ENCODE data around the gene SIX5.
"Not testable (repeated sequence)": the region's sequence is repeated elsewhere in the genome, so short reads cannot be mapped to it uniquely, and the experiment has no call there.

Gene SIX5

DNA sequence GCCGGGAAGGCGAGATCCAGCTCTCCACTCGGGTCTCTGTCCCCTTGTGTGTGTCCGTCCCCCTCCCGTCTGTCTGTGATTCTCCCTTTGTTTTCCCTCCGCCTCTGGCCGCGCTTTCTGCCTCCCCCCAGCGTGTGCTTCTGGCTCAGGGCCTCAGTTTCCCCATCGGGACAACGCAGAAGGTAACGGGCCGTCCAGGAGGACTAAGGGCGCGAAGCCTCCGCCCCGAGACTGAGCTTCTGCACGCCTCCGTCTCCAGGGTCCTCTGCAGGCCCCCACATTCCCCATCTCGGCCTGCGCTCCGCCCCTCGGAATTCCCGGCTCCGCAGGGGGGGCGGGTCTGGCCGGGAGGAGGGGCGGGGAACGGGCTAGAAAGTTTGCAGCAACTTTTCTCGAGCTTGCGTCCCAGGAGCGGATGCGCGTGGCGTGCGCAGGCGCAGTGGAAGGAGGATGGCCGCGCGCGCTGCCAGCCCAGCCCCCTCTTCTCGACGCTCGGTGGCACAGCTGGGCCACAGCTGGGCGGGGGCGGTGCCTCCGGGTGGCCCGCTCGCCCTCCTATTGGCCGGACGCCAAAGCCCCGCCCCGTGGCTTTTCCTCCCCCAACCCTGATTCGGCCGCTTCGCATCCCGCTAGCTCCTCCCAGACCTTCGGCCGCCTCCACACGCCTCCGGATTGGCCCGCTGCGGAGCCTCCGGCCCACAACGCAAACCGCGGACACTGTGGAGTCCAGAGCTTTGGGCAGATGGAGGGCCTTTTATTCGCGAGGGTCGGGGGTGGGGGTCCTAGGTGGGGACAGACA, at the start of gene SIX5:
Gene SIX5, minus strand, starts transcription at position 269 of the 799 bp plus-strand sequence. CDS start 408 bp downstream, outside the sequence.
- peak; percentile 98 for DNase-seq (ENCODE audit: low read depth)

- no peak for DNase-seq (ENCODE audit: low read depth)
Measured at GRCh38 chr19:45817725-45818301, 48.8 kb upstream of the SIX5 start.

- peak; percentile 92 for DNase-seq (ENCODE audit: low read depth)
Measured at GRCh38 chr19:45817010-45817724, 48.1 kb upstream of the SIX5 start.

GRCh38 chr19:45816236-45817009, 47.4 kb upstream of the SIX5 start:
- DNase-seq (ENCODE audit: low read depth) = no peak

GRCh38 chr19:45815481-45816216, 46.6 kb upstream of the SIX5 start:
- no peak for DNase-seq (ENCODE audit: low read depth)

DNA sequence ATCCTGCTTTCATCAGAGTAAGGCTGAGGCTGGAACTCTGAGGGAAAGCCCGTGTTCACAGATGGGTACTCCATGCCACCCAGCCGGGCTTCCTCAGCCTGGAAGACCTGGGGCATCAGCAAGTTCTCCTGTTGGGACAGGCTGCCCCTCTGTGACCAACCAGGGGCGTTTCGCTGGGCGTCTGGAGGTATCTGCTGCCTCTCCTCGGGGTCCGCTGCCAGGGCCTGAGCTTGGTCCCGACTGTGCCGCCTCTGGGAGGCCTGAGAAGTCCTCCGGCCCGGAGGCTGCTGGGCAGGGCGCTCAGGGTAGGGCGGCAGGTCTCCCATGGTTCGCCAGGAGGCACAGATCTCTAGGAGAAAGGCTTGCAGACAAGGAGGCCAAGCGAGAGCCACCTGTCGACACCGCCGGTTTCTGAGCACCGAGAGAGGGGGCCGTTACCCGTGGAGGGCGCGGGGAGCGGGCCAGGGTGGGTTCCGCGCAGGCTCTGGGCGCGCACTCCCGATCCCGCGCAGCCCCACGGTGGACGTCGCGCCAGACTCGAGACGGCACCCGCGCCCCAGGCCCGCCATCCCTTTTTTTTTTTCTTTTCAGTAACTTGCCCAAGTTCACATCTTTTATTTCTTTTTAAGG, 45.9 kb upstream of the SIX5 start, which contains the start of gene RSPH6A:
Gene RSPH6A, minus strand, starts transcription at position 458 of the 630 bp plus-strand sequence. Its CDS starts 132 bp downstream, at position 326.
- DNase-seq (ENCODE audit: low read depth) = no peak

DNA sequence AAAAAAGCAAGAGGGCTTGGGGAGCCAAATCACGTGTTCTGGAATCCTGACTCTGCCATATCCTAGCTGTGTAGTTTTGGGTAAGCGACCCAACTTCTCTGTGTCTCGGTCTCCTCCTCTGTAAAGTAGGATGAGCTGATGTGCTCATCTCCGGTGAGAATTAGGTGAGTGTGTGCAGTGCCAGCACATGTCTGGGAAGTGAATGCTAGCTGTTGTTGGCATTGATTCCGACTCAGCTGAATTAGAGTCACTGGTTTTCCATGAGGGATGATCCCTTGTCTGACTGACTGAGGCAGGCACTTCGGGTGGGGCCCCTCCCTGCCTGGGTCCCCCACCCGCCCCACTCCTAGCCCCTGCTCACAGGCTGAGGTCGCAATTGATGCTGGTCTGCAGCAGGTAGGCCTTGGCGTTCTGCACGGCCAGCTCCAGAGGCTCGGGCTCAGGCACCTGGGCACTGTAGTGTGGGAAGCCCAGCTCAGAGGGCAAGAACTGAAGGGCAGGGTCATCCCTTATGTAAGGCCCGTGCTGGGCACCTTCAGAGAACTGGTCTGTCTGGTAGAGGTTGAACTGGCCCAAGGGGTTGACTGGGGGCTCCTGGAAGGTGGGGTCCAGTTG, 45.2 kb upstream of the SIX5 start:
- DNase-seq (ENCODE audit: low read depth) = no peak

DNA sequence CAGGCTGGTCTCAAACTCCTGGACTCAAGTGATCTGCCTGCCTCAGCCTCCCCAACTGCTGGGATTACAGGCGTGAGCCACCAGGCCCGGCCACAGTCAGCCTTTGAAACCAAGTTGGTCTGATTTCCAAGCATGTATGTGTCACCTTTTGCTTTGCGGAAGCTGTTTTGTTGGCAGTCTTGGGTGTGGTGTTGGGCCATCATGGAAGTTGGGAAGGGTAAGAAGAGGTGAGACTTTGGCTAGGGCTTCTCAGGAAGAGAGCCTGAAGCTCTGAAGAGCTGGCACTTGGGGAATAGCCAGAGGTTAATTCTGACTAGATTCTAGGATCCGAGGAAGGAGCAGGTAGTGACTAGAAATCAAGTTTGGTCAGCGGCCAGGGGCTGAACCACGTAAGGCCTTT, 43.2 kb upstream of the SIX5 start:
- no peak for DNase-seq (ENCODE audit: low read depth)

GRCh38 chr19:45809643-45810159, 40.6 kb upstream of the SIX5 start:
- DNase-seq (ENCODE audit: low read depth) = peak; percentile 43

DNA sequence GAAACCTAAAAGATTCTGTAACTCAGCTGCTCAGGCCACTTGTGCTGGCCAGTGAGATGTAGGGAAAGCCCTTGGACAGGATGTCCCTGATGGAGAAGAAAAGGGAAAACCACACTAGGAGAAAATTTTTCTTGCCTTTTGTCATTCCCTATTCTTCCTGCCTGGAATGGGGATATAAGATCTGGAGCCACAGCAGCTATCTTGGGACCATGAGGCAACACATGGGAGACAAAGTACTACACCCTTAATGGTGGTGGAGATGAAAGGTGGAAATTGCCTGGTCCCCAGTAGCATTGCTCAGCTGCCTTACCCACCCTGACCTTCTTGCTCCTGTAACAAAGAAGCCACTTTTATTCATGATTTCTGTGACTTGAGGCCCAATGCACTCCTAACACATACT, 36.7 kb upstream of the SIX5 start:
- DNase-seq (ENCODE audit: low read depth) = no peak

DNA sequence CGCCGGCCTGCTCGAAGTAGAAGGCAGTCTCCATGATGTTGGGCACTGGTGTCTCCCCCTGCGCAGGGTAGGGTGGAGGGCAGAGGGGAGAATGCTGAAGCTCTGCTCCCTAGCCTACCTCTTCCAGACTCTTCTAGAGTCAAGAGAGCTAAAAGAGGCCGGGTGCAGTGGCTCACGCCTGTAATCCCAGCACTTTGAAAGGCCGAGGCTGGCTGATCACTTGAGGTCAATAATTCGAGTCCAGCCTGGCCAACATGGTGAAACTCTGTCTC, 35.8 kb upstream of the SIX5 start:
- no peak for DNase-seq (ENCODE audit: low read depth)

- no peak for DNase-seq (ENCODE audit: low read depth)
Measured at GRCh38 chr19:45804140-45804958, 35.3 kb upstream of the SIX5 start.

GRCh38 chr19:45801603-45802175, 32.6 kb upstream of the SIX5 start:
- no peak for DNase-seq (ENCODE audit: low read depth)

DNA sequence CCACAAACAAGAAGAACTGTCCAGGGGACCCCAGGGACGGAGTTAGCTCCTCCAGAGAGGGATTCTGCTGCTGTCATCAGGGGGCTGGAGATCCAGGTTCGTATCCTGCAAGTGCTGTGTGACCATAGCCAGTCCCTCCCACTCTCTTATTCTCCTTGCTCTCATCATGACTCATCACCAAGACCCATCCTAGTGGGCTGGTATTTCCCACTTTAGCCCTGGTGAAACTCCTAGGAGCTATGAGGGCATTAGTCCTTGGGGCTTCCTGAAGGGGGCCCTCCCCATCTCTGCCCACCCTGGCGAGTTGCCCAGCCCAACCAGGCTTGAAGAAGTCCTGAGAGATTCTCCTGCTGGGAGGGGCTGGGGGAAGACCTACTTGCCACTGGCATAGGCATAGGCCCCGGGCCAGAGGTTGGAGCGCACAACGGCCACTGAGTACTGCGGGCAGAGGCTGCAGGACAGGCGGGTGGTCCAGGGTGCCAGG, 31.1 kb upstream of the SIX5 start:
- no peak for DNase-seq (ENCODE audit: low read depth)

- DNase-seq (ENCODE audit: low read depth) = not testable (repeated sequence)
Measured at GRCh38 chr19:45799541-45799940, 30.5 kb upstream of the SIX5 start.

DNA sequence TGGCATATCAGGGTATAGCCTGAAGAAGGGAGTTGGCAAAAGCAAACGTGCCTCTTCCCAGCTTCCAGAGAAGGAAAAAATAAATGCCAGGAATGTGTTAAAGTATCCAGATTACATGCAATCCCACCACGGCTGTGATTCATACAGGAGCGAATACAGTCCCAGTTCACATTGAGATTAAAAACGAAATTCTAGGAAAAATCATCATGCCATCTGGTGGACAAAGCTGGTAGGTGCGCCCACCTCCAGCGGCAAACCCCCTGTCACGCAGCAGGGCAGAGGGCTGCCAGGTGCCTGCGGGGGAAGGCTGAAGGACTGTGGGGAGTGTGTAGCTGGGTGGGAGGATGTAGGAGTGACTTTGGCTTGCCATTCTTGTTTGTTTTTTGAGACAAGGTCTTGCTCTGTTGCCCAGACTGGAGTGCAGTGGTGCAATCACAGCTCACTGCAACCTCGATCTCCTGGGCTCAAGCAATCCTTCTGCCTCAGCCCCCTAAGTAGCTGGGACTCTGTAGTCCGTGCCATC, 30.0 kb upstream of the SIX5 start:
- DNase-seq (ENCODE audit: low read depth) = peak; percentile 39

GRCh38 chr19:45794627-45795026, 25.6 kb upstream of the SIX5 start:
- no peak for DNase-seq (ENCODE audit: low read depth)

DNA sequence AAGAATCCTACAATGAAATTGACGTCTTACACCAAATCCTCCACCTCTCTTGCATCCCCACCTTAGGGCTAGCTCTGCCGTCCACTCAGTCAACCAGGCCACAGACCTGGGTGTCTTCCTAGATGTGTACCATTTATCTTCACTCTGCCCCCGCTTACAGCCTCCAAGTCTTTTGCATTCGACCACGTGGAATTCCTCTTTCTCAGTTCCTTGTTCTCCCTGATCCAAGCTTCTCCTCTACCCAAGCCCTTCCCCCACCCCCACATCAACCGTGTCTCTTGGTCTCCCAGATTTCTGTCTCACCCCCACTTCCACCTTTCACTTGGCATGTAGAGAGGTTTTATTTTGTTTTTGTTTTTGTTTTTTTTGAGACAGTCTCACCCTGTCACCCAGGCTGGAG, 24.8 kb upstream of the SIX5 start:
- no peak for DNase-seq (ENCODE audit: low read depth)

DNA sequence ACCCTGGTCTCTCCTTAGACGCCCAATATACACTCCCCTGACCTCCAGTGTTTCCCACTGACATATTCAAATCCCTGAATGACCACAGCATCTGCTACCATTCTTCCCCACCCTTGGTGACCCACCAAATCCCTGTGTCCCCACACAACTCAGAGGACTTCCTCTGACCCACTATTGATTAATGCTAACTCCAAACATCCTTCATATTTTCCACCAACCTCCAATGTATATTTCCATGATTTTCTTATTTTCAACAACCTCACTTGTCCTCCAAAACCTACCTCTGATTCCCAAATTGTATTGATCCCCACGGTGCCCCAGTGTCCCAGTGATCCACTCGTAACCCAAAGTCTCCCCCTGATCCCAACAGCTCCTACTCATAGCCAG, 24.1 kb upstream of the SIX5 start:
- DNase-seq (ENCODE audit: low read depth) = no peak

Measured in fibroblast of the conjunctiva (primary cell).